Body of pancreas (tissue), 4 donors: Measurements from ENCODE around the gene PECR.

ENCODE experiments used
- POLR2A ChIP-seq, 3 donors: fragments of 450-650 bp; IDR thresholded peaks; one replicate each; pipeline ENCODE4 v1.6.1; 2016; ENCODE audit warnings: antibody characterized with exemption in 3 of 3, mild to moderate bottlenecking in 2 of 3
- TF ChIP-seq, protein P1 (sequence below), 7 experiments: fragments of 450-650 bp in 4 of 7; fragments of 200-600 bp in 3 of 7; sonication (generic) in 3 of 7; IDR thresholded peaks; one replicate each; pipeline ENCODE4 v1.5.1; 2016 to 2019; ENCODE audit warnings: antibody characterized with exemption in 7 of 7

DNA sequence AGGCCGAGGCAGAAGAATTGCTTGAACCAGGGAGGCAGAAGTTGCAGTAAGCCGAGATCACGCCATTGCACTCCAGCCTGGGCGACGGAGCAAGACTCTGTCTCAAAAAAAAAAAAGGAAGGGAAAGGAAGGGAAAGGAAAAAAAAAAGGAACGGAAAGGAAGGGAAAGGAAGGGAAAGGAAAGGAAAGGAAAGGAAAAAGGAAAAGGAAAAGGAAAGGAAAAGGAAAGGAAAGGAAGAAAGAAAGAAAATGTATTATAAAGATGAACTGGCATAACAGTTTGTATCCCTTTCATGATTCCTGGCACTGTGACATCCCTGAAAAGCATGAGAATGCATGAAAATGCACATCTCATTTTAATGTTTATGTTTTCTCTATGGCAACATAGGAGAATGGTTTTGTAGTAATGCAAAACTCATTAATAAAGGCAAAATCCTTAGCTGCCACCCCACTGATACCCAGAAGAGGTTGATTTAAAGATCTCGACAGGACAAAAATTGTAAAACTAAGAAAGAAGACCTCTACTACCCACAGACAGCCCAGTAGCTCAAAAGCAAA is 56.8 kb downstream of the PECR start:
- TF ChIP-seq, protein P1, sequence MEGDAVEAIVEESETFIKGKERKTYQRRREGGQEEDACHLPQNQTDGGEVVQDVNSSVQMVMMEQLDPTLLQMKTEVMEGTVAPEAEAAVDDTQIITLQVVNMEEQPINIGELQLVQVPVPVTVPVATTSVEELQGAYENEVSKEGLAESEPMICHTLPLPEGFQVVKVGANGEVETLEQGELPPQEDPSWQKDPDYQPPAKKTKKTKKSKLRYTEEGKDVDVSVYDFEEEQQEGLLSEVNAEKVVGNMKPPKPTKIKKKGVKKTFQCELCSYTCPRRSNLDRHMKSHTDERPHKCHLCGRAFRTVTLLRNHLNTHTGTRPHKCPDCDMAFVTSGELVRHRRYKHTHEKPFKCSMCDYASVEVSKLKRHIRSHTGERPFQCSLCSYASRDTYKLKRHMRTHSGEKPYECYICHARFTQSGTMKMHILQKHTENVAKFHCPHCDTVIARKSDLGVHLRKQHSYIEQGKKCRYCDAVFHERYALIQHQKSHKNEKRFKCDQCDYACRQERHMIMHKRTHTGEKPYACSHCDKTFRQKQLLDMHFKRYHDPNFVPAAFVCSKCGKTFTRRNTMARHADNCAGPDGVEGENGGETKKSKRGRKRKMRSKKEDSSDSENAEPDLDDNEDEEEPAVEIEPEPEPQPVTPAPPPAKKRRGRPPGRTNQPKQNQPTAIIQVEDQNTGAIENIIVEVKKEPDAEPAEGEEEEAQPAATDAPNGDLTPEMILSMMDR (IDR thresholded peaks at IDR 0.05) = no peak
- no peak for TF ChIP-seq POLR2A (IDR thresholded peaks at IDR 0.05)
